Measurements from ENCODE around the gene WDR54.

Gene WDR54

GRCh38 chr2:74421221-74421870 is at the start of gene WDR54, which contains the start of gene C2orf81:
TSS of gene WDR54 (plus strand) at chr2:74421730. CDS start at chr2:74422154, 424 bp downstream.
TSS of gene C2orf81 (minus strand) at chr2:74421619. CDS start at chr2:74421560, 59 bp downstream.
- Histone ChIP-seq H3K4me1 (ENCODE audit: control insufficient read depth, insufficient read depth, low read length) (peaks cover 16% of the 10 kb centered on the region), H3K27ac (ENCODE audit: low read length) (peak within 1 kb of the TSS; percentile 41), H3K36me3 (ENCODE audit: control insufficient read depth in 2 of 2, insufficient read depth in 2 of 2, low read length in 2 of 2) (peaks cover 0 to 5% of the 10 kb centered on the region in 2 donors), H3K4me3 (ENCODE audit: low read length in 2 of 2) (peak within 1 kb of the TSS; percentile 86 to 87), H3K27me3 (ENCODE audit: control insufficient read depth in 1 of 2, insufficient read depth in 2 of 2, low read length in 2 of 2) (no peaks in the 10 kb centered on the region), H3K9ac (ENCODE audit: low read length in 2 of 2) (peak within 1 kb of the TSS; percentile 70 to 71), H3K9me3 (ENCODE audit: control insufficient read depth in 2 of 2, low read length in 2 of 2) (no peaks in the 10 kb centered on the region)

GRCh38 chr2:74372674-74373073 is 48.9 kb upstream of the WDR54 start:
- Histone ChIP-seq H3K27me3 (ENCODE audit: control insufficient read depth in 1 of 2, insufficient read depth in 2 of 2, low read length in 2 of 2) (no peaks in the 10 kb centered on the region), H3K9ac (ENCODE audit: low read length in 2 of 2) (no peak overlapping the region), H3K9me3 (ENCODE audit: control insufficient read depth in 2 of 2, low read length in 2 of 2) (no peaks in the 10 kb centered on the region), H3K4me3 (ENCODE audit: low read length in 2 of 2) (no peak overlapping the region), H3K27ac (ENCODE audit: low read length) (no peak overlapping the region), H3K36me3 (ENCODE audit: control insufficient read depth in 2 of 2, insufficient read depth in 2 of 2, low read length in 2 of 2) (peaks cover 46 to 50% of the 10 kb centered on the region in 2 donors), H3K4me1 (ENCODE audit: control insufficient read depth, insufficient read depth, low read length) (peaks cover 29% of the 10 kb centered on the region)

GRCh38 chr2:74373221-74373676 is 48.3 kb upstream of the WDR54 start:
- Histone ChIP-seq H3K27ac (ENCODE audit: low read length) (no peak overlapping the region), H3K4me3 (ENCODE audit: low read length in 2 of 2) (peak overlapping the region in 1 of 2 donors; percentile 74), H3K9ac (ENCODE audit: low read length in 2 of 2) (no peak overlapping the region), H3K27me3 (ENCODE audit: control insufficient read depth in 1 of 2, insufficient read depth in 2 of 2, low read length in 2 of 2) (no peaks in the 10 kb centered on the region), H3K36me3 (ENCODE audit: control insufficient read depth in 2 of 2, insufficient read depth in 2 of 2, low read length in 2 of 2) (peaks cover 44 to 48% of the 10 kb centered on the region in 2 donors), H3K4me1 (ENCODE audit: control insufficient read depth, insufficient read depth, low read length) (peaks cover 29% of the 10 kb centered on the region), H3K9me3 (ENCODE audit: control insufficient read depth in 2 of 2, low read length in 2 of 2) (no peaks in the 10 kb centered on the region)

GRCh38 chr2:74373985-74374384 is 47.5 kb upstream of the WDR54 start:
- peaks cover 36 to 41% of the 10 kb centered on the region in 2 donors for H3K36me3 ChIP-seq (ENCODE audit: control insufficient read depth in 2 of 2, insufficient read depth in 2 of 2, low read length in 2 of 2)
- H3K4me1 ChIP-seq (ENCODE audit: control insufficient read depth, insufficient read depth, low read length), result peaks cover 34% of the 10 kb centered on the region
- peak overlapping the region; percentile 56 to 74 for H3K4me3 ChIP-seq (ENCODE audit: low read length in 2 of 2)
- H3K9me3 ChIP-seq (ENCODE audit: control insufficient read depth in 2 of 2, low read length in 2 of 2), result no peaks in the 10 kb centered on the region
- H3K27ac ChIP-seq (ENCODE audit: low read length), result peak overlapping the region; percentile 31
- H3K27me3 ChIP-seq (ENCODE audit: control insufficient read depth in 1 of 2, insufficient read depth in 2 of 2, low read length in 2 of 2), result no peaks in the 10 kb centered on the region
- peak overlapping the region; percentile 52 to 80 for H3K9ac ChIP-seq (ENCODE audit: low read length in 2 of 2)

GRCh38 chr2:74374509-74375205 is 46.9 kb upstream of the WDR54 start:
- Histone ChIP-seq H3K27me3 (ENCODE audit: control insufficient read depth in 1 of 2, insufficient read depth in 2 of 2, low read length in 2 of 2) (no peaks in the 10 kb centered on the region), H3K9ac (ENCODE audit: low read length in 2 of 2) (peak overlapping the region; percentile 52 to 80), H3K4me1 (ENCODE audit: control insufficient read depth, insufficient read depth, low read length) (peaks cover 41% of the 10 kb centered on the region), H3K9me3 (ENCODE audit: control insufficient read depth in 2 of 2, low read length in 2 of 2) (no peaks in the 10 kb centered on the region), H3K27ac (ENCODE audit: low read length) (peak overlapping the region; percentile 31), H3K4me3 (ENCODE audit: low read length in 2 of 2) (peak overlapping the region; percentile 56 to 74), H3K36me3 (ENCODE audit: control insufficient read depth in 2 of 2, insufficient read depth in 2 of 2, low read length in 2 of 2) (peaks cover 32 to 36% of the 10 kb centered on the region in 2 donors)

- Histone ChIP-seq H3K4me1 (ENCODE audit: control insufficient read depth, insufficient read depth, low read length) (peaks cover 53% of the 10 kb centered on the region), H3K36me3 (ENCODE audit: control insufficient read depth in 2 of 2, insufficient read depth in 2 of 2, low read length in 2 of 2) (peaks cover 20 to 25% of the 10 kb centered on the region in 2 donors), H3K4me3 (ENCODE audit: low read length in 2 of 2) (no peak overlapping the region), H3K9me3 (ENCODE audit: control insufficient read depth in 2 of 2, low read length in 2 of 2) (no peaks in the 10 kb centered on the region), H3K27me3 (ENCODE audit: control insufficient read depth in 1 of 2, insufficient read depth in 2 of 2, low read length in 2 of 2) (no peaks in the 10 kb centered on the region), H3K9ac (ENCODE audit: low read length in 2 of 2) (no peak overlapping the region), H3K27ac (ENCODE audit: low read length) (no peak overlapping the region)
Observed at GRCh38 chr2:74375838-74376237, 45.7 kb upstream of the WDR54 start.

GRCh38 chr2:74378007-74378406 is 43.5 kb upstream of the WDR54 start:
- no peak overlapping the region for H3K4me3 ChIP-seq (ENCODE audit: low read length in 2 of 2)

GRCh38 chr2:74379851-74380789 is 41.4 kb upstream of the WDR54 start, which contains the start of gene DCTN1:
TSS of gene DCTN1 (minus strand) at chr2:74380311. CDS start at chr2:74380037, 274 bp downstream.
- Histone ChIP-seq H3K9ac (ENCODE audit: low read length in 2 of 2) (peak within 1 kb of the TSS; percentile 58 to 73), H3K9me3 (ENCODE audit: control insufficient read depth in 2 of 2, low read length in 2 of 2) (no peaks in the 10 kb centered on the region), H3K36me3 (ENCODE audit: control insufficient read depth in 2 of 2, insufficient read depth in 2 of 2, low read length in 2 of 2) (peaks cover 16 to 22% of the 10 kb centered on the region in 2 donors), H3K4me3 (ENCODE audit: low read length in 2 of 2) (peak within 1 kb of the TSS; percentile 49 to 76), H3K27ac (ENCODE audit: low read length) (no peak within 1 kb of the TSS), H3K27me3 (ENCODE audit: control insufficient read depth in 1 of 2, insufficient read depth in 2 of 2, low read length in 2 of 2) (no peaks in the 10 kb centered on the region), H3K4me1 (ENCODE audit: control insufficient read depth, insufficient read depth, low read length) (peaks cover 34% of the 10 kb centered on the region)

More at GRCh38 chr2:74378007-74378406, 43.5 kb upstream of the WDR54 start:
- Histone ChIP-seq H3K4me1 (ENCODE audit: control insufficient read depth, insufficient read depth, low read length) (peaks cover 54% of the 10 kb centered on the region), H3K27ac (ENCODE audit: low read length) (no peak overlapping the region), H3K36me3 (ENCODE audit: control insufficient read depth in 2 of 2, insufficient read depth in 2 of 2, low read length in 2 of 2) (peaks cover 16 to 21% of the 10 kb centered on the region in 2 donors), H3K9me3 (ENCODE audit: control insufficient read depth in 2 of 2, low read length in 2 of 2) (no peaks in the 10 kb centered on the region), H3K27me3 (ENCODE audit: control insufficient read depth in 1 of 2, insufficient read depth in 2 of 2, low read length in 2 of 2) (no peaks in the 10 kb centered on the region), H3K9ac (ENCODE audit: low read length in 2 of 2) (no peak overlapping the region)

- Histone ChIP-seq H3K4me3 (ENCODE audit: low read length in 2 of 2) (no peak overlapping the region), H3K27ac (ENCODE audit: low read length) (no peak overlapping the region), H3K36me3 (ENCODE audit: control insufficient read depth in 2 of 2, insufficient read depth in 2 of 2, low read length in 2 of 2) (peaks cover 9 to 18% of the 10 kb centered on the region in 2 donors), H3K4me1 (ENCODE audit: control insufficient read depth, insufficient read depth, low read length) (peaks cover 30% of the 10 kb centered on the region), H3K9ac (ENCODE audit: low read length in 2 of 2) (no peak overlapping the region), H3K9me3 (ENCODE audit: control insufficient read depth in 2 of 2, low read length in 2 of 2) (no peaks in the 10 kb centered on the region), H3K27me3 (ENCODE audit: control insufficient read depth in 1 of 2, insufficient read depth in 2 of 2, low read length in 2 of 2) (no peaks in the 10 kb centered on the region)
Observed at GRCh38 chr2:74381751-74382150, 39.8 kb upstream of the WDR54 start.

GRCh38 chr2:74383254-74383653 is 38.3 kb upstream of the WDR54 start:
- H3K27ac ChIP-seq (ENCODE audit: low read length), result no peak overlapping the region
- H3K4me1 ChIP-seq (ENCODE audit: control insufficient read depth, insufficient read depth, low read length), result peaks cover 30% of the 10 kb centered on the region
- H3K4me3 ChIP-seq (ENCODE audit: low read length in 2 of 2), result no peak overlapping the region

More at GRCh38 chr2:74383254-74383653, 38.3 kb upstream of the WDR54 start:
- peaks cover 0 to 4% of the 10 kb centered on the region in 2 donors for H3K36me3 ChIP-seq (ENCODE audit: control insufficient read depth in 2 of 2, insufficient read depth in 2 of 2, low read length in 2 of 2)
- H3K9ac ChIP-seq (ENCODE audit: low read length in 2 of 2), result no peak overlapping the region
- H3K9me3 ChIP-seq (ENCODE audit: control insufficient read depth in 2 of 2, low read length in 2 of 2), result no peaks in the 10 kb centered on the region
- H3K27me3 ChIP-seq (ENCODE audit: control insufficient read depth in 1 of 2, insufficient read depth in 2 of 2, low read length in 2 of 2), result no peaks in the 10 kb centered on the region

All from stomach smooth muscle (tissue), 2 donors.